Measurements from ENCODE around the gene RIOX2.
A peak's percentile ranks its signal among the peaks of the same experiment; 100 is the strongest.

Gene RIOX2

GRCh38 chr3:97971679-97972567 is at the start of gene RIOX2:
TSS of gene RIOX2 (minus strand) at chr3:97972431. CDS start at chr3:97967593, 4,838 bp downstream.
- Mint-ChIP-seq H3K4me1 (peaks cover 30% of the 10 kb centered on the region), H3K27me3 (ENCODE audit: low read depth, poor library complexity) (peaks cover 22% of the 10 kb centered on the region), H3K27ac (no peak within 1 kb of the TSS), H3K9me3 (no peaks in the 10 kb centered on the region), H3K36me3 (ENCODE audit: low read depth) (peaks cover 5% of the 10 kb centered on the region), H3K4me3 (peak within 1 kb of the TSS; percentile 91)
- TF ChIP-seq CTCF (IDR thresholded peaks at IDR 0.05): no peak
- peak; percentile 74 for DNase-seq

DNA sequence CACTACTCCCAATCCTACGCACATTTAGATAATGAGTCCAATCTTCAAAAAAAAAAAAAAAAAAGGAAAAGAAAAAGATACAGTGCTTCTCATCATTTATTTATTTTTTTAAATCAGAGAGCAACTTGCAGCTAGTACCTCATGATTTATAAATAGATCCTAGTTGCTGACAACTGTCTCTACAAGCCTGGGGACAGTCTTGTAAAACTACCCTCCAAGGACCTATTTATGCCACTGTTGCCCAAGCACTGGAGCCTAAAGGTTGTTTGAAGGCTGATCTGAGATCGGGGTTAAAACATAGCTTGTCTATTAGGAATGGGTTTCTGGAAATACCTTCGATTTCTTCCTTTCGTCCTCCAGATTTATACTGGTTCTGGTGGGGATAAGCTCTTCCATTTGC is 48.2 kb upstream of the RIOX2 start:
- no peak overlapping the region for H3K27ac Mint-ChIP-seq
- peaks cover 13% of the 10 kb centered on the region for H3K27me3 Mint-ChIP-seq (ENCODE audit: low read depth, poor library complexity)
- no peaks in the 10 kb centered on the region for H3K36me3 Mint-ChIP-seq (ENCODE audit: low read depth)

GRCh38 chr3:98018301-98018700 is 46.1 kb upstream of the RIOX2 start:
- peaks cover 3% of the 10 kb centered on the region for H3K27me3 Mint-ChIP-seq (ENCODE audit: low read depth, poor library complexity)
- H3K4me3 Mint-ChIP-seq: no peak overlapping the region
- no peaks in the 10 kb centered on the region for H3K9me3 Mint-ChIP-seq
- no peak for DNase-seq
- TF ChIP-seq CTCF (IDR thresholded peaks at IDR 0.05): no peak
- peaks cover 22% of the 10 kb centered on the region for H3K4me1 Mint-ChIP-seq
- H3K36me3 Mint-ChIP-seq (ENCODE audit: low read depth): no peaks in the 10 kb centered on the region
- no peak overlapping the region for H3K27ac Mint-ChIP-seq

More for the DNA sequence above, 48.2 kb upstream of the RIOX2 start:
- TF ChIP-seq CTCF (IDR thresholded peaks at IDR 0.05): no peak
- Mint-ChIP-seq H3K4me1 (peaks cover 15% of the 10 kb centered on the region), H3K9me3 (no peaks in the 10 kb centered on the region), H3K4me3 (no peak overlapping the region)
- DNase-seq: no peak

GRCh38 chr3:98014268-98014585 is 42.0 kb upstream of the RIOX2 start:
- no peak for TF ChIP-seq CTCF (IDR thresholded peaks at IDR 0.05)
- DNase-seq: no peak
- no peak overlapping the region for H3K27ac Mint-ChIP-seq
- no peaks in the 10 kb centered on the region for H3K27me3 Mint-ChIP-seq (ENCODE audit: low read depth, poor library complexity)
- no peak overlapping the region for H3K4me3 Mint-ChIP-seq
- no peaks in the 10 kb centered on the region for H3K36me3 Mint-ChIP-seq (ENCODE audit: low read depth)
- peaks cover 16% of the 10 kb centered on the region for H3K9me3 Mint-ChIP-seq
- peaks cover 14% of the 10 kb centered on the region for H3K4me1 Mint-ChIP-seq

DNA sequence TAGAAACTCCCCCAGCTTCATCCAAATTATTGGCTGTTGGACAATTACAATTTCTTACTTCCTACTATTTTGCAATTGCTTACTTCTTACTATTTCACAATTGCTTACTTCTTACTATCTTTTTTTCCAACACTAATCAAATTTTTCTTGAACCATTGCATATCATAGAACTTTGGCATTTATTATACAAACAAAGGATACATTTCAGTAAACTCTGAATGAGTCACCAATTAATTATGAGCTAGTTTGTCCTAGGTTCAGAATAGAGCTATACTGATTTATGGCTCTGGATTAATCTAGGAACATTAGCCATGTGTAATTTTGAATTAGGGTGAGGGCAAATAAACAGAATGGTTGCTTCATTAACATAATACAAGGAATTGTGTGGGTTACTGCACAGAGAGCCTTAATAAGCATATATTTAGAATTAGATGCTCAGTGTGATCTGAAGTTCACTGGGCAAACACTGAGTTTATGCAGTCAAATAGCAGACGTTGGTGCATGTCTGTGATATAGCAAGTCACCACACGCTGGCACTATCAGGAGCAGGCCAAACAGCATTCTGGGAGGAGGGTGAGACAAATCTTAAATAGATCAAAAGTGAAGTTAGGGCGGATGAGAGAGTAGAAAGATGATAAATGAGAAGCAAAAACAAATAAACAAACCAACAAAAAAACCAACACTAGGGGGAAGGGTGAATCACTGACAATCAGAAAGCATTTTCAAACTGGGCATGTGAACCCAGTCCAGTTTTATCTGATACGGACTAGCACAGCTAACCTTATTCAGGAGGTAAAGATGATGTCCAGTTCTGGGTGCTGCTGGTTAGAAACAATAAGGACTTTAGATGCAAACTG is 41.4 kb upstream of the RIOX2 start:
- Mint-ChIP-seq H3K27me3 (ENCODE audit: low read depth, poor library complexity) (peaks cover 5% of the 10 kb centered on the region), H3K4me3 (no peak overlapping the region), H3K36me3 (ENCODE audit: low read depth) (no peaks in the 10 kb centered on the region), H3K9me3 (peaks cover 16% of the 10 kb centered on the region), H3K27ac (no peak overlapping the region), H3K4me1 (peaks cover 14% of the 10 kb centered on the region)
- DNase-seq: no peak
- TF ChIP-seq CTCF (IDR thresholded peaks at IDR 0.05): no peak
